Fibroblast of upper back skin (primary cell): Measurements from ENCODE around the gene CDKN2C.
"Not testable (repeated sequence)": the region's sequence is repeated elsewhere in the genome, so short reads cannot be mapped to it uniquely, and the experiment has no call there.

Experiments used
- DNase-seq: peaks from one replicate; pipeline ENCODE4 v3.0.0-alpha.2; 2013

The CDKN2C gene

DNA sequence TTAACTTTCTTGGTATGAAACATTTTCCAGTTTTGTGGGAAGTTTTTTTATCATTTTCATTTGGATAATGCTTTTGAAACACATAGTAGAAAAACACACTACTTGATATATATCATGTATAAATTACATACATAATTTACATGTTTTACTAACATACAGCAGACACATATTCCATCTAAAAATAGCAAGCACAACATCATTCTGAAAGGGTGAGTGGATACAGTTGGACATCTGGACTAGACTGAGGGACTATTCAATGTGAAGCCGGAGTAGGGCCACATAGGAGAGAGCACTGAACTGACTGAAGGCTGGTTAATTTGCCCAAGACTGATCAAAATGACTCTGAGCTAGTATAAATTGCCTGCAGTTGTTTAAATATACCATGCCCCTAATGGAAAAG, 11.7 kb downstream of the CDKN2C start:
- no peak for DNase-seq

DNA sequence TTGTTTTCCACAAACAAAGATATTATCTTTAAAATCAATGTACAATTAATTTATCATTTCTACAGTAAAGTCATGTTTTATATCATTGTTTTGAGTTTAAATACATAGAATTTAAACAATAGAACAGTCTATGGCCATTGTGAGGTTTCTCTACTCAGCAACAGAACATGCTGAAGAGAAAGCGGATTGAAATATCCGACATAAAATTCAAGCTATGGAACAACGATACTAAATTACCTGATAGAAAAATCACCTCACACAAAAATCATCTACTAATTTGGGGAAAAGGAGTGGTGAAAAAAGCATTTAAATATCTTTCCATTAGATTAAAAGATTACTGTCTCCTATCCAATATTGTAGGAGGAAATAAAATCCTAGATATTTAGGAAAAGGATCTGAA, 12.6 kb downstream of the CDKN2C start:
- no peak for DNase-seq

DNA sequence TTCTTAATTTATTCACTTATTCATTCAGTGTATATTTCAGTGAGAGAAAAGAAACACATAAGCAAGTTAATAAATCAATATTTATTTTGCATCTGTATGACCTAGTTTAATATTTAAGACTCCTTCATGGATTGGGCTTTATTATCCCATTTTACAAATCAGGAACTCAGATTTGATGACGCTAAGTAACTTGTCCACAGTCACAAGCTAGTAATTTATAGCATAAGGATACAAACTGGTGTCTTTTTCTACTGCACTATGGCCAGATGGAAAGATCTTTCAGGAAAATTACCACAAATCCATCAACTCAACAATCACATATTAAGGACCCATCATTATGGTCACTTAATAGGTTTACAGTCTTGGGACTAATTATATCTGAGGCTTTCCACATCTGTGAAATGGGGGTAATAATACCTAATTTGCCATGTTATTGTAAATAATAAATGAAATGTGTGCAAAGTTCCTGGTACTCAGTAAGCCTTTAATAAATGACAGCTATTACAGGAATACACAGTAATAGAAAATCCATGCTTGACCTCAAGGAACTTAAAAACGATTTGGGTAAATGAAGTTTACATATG, 13.3 kb downstream of the CDKN2C start:
- DNase-seq, result no peak

DNA sequence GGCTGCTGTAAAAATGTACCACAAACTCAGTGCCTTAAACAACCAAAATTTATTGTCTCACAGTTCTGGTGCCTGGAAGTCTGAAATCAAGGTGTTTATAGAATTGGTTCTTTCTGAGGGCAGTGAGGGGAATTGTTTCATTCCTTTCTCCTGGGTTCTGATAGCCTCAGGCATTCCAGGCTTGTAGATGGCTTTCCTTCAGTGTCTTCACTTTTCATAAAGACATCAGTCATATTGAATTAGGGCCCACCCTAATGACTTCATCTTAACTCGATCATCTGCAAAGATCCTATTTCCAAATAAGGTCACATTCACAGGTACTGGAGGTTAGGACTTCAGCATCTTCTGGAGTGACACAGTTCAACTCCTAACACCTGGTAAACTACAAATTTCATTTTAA, 15.0 kb downstream of the CDKN2C start:
- DNase-seq, result no peak

DNA sequence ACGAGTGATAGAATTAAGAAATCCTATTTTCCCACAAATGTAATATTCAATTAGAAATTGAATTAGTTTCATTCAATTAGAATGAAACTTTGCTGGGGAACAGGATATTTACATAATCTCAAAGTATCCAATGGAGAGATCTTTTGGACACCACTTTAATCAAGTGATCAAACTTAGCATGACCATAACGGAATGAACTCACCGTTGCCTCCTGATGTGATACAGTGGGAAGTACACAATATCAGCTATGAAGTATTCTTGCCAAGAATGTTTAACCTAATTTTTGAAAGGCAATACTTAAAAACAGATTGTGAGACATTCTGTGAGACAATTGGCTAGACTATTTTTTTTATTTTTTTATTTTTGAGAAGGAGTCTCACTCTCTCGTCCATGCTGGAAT, 16.6 kb downstream of the CDKN2C start:
- DNase-seq, result no peak

DNA sequence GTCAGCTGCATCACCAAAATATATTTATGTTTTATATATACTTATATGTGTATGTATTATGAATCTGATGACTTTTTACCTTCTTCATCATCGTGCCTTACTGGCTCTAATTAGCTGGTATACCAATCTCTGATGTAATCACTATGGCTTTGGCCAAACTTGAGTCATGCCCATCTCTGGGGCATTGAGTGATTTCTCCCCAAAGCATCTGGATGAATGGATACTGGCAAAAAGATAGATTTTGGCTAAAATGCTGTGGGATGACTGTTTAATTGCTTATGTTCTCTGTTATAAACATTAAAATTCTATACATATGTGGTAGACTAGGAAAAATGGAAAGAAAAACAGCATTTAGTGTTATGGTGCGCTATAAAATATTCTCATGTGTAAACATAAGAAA, 19.6 kb downstream of the CDKN2C start:
- no peak for DNase-seq

DNA sequence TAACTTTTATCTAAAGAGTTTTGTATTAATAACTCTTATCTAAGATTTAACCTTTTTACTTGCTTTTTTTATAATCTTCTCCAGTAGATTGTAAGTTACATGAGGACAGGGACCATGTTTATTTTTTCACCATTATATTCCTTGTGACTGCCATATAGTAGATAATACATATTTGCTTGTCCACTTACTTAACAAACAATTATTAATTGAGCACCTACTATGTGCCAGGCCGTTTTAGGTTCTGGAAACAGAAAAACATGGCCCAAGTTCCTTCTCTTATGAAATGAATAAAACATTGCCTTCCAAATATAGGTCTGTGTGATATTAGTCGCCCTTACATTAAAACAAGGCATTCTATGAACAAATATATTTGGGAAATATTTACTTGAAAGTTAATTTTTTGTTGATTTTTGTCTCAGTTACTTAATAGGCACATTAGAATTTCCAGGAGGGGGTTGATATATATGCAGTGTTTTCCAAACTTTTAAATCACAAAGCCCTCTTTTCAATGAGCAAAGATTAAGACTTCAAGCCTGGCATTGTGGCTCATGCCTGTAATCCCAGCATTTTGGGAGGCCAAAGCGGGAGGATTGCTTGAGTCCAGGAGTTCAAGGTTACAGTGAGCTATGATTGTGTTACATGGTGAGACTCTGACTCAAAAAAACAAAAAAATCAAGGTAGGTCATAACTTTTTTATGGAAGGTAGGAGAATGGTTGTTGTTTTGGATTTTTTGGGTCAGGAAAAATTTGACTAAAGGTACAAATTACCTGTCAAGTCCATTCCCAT, 22.7 kb downstream of the CDKN2C start:
- DNase-seq, result no peak

DNA sequence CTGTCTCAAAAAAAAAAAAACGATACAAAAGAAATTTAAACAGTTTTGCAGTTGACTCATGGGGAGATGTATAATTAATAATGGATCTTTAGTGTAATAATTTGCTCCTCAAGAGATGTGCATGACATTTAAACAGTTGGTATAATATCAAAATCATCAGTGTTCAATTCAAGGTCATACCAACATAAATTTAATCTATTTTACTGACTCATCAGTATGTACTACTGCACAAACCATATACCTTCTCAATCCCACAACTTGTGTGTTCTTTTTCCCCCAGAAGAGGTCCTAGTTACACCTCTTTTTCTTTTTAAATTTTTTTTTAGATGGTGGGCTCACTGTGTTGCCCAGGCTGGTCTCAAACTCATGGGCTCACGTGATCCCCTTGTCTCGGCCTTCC, 23.6 kb downstream of the CDKN2C start:
- DNase-seq, result no peak

DNA sequence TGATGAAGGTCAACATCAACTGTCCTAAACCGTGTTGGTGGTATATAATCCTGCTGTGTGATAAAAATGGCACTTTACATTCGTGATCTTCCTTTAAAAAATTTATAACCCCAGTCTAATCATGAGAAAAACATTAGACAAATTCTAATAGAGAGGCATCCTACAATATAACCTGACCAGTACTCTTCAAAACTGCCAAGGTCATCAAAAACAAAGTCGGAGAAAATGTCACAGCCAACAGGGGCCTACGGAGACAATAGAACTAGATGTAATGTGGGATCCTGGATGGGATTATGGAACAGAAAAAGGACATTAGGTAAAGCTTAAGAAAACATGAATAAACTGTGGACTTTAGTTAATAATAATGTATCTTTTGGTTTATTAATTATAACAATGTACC, 25.0 kb downstream of the CDKN2C start:
- DNase-seq, result no peak

DNA sequence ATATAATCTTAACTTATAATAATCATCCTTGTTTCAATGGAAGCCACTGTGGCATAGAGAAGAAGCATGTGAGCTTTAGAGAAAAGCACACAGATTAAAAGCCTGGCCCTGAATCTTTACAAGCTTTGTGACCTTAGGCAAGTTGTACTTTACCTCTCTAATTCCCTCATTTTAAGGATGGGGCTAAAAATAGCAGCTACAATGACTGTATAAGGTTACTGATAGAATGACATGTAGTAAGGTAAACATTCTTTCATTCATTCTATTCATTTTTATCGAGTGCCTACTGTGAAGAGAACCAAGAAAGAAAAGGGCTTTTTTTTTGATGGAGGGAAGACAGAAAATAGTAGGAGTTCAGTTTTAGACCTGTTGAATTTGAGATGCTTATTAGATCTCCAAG, 25.6 kb downstream of the CDKN2C start:
- DNase-seq, result no peak

DNA sequence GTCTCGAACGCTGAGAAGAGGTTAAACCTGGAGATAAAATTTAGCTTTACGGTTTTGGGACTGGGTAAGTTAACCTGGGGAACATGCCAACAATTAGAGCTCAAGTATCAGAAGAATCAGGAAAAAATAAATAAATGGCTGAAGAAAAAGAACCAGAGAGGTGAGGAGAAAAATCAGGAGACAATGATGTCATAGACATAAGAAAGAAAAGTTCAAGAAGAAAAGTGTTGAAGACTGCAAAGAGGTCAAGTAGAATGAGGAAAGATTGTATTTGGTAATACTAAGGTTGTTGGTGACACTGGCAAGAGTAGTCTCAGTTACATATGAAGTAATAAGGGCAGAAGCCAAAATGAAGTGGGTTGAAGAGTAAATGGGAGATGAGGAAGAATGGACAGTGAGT, 26.0 kb downstream of the CDKN2C start:
- no peak for DNase-seq

DNA sequence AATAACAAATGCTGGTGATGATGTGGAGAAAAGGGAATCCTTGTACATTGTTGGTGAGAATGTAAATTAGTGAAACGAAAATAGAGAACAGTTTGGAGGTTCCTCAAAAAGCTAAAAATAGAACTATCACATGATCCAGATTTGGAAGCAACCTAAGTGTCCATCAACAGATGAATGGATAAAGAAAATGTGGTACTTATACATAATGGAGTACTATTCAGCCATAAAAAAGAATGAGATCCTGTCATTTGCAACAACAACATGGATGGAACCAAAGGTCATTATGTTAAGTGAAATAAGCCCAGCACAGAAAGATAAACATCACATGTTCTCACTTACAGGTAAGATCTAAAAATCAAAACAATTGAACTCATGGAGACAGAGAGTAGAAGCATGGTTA, 29.3 kb downstream of the CDKN2C start:
- not testable (repeated sequence) for DNase-seq

DNA sequence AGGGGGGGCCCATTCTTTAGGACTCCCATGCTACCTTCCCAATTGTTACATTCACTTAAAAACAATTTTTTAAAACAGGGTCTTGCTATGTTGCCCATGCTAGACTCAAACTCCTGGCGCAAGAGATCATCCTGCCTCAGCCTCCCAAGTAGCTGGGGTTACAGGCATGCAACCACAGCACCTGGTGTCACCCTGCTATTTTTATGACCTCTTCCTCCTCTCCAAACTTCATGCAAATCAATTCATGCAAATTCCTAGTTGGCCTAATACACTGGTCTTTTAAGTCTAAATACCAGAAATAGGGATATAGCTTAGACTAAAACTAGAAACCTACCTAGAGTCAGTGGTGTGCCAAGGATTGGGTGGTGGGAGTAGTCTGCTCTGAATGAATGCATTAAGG, 30.1 kb downstream of the CDKN2C start:
- DNase-seq, result no peak

DNA sequence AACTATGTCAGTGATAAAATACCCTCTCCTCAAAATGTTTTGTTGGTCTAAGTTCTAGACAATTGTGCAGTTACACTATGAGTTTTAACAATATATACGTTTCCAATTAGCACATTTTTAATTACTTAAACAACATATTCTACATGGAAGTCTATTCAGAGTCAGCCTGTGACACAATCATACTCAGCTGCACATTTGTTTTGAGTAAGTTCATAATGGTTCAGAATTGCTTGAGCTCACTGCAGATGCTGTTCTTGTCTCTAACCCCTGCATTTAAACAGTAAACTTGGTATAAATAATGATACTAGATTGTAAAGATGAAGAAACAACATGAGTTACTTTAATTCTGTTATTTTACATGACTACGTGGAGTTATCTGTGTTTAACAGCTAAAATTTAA, 30.6 kb downstream of the CDKN2C start:
- no peak for DNase-seq

DNA sequence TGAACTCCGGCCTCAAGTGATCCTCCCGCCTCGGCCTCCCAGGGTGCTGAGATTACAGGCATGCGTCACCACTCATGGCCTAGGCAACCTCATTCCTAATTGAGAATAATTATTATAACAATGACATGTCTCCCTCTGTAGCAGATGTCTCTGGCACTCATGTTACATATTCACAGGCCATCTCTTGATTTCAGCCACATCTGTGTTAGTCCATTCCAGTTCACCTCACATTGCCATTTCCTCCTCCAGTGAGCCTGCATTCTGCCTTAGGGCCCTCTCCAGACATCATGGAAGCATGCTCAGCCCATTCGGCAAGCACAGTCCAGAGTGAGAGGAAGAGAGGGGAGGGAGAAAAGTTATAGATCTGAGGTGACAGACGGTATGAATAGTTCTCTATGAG, 32.5 kb downstream of the CDKN2C start:
- DNase-seq, result no peak

DNA sequence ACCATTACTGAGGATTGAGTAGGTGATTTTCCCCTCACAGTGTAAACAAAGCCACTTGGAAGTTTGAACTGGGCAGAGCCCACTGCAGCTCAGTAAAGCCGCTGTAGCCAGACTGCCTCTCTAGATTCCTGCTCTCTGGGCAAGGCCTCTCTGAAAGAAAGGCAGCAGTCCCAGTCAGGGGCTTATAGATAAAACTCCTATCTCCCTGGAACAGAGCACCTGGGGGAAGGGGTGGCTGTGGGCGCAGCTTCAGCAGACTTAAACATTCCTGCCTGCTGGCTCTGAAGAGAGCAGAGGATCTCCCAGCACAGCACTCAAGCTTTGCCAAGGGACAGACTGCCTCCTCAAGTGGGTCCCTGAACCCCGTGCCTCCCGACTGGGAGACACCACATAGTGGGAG, 35.5 kb downstream of the CDKN2C start:
- DNase-seq, result not testable (repeated sequence)

DNA sequence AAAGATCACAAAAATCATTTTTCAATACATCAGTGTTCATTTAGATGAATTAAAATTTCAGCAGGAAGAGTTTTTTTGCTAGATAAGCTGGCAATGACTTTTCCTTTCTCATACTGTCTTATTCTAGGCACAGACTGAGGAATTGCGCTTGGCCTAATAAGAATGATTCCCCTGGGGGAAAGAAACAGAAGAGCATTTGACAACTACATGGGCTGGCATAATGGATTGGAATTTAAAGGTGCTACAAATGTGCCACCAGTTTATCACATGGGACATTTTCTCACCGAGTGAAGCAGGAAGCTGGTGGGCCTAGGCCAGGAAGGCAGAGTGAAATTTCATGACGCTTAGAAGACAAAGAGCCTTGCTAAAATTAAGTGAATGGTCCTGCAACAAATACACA, 39.3 kb downstream of the CDKN2C start:
- DNase-seq, result no peak

DNA sequence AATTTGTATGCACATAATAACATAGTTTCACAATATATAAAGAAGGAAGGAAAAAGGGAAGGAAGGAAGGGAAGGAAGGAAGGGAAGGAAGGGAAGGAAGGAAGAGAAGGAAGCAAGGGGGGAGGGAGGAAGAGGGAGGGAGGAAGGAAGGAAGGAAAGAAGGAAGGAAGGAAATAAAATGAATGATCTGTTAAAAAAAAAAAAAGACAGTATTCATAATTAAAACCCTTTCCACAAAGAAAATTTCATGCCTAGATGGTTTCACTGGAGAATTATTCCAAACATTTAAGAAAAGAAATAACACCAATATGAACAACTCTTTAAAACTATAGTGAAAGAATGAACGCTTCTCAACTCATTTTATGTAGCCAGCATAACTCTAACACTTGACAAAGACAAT, 44.8 kb downstream of the CDKN2C start:
- DNase-seq, result no peak

DNA sequence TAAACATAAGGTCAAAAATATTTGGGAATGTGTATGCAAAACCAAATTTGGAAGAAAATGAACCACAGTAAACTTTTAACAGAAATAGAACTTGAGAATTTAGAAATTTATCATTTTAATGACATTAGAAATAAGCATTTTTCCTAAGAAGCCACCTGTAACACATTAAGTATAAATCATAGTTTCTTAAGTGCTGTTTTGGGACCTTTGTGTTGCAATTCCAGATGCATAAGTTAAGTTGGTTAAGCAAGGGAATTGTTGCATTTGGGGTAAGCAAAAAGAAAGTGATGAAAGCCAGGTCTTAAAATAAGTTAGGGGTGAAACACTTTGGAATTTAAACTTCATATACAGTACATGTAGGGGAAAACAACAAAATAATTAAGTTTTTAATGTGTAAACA, 49.8 kb downstream of the CDKN2C start:
- DNase-seq, result peak; percentile 8
